Ovary (tissue), 9 donors: Measurements from ENCODE around the gene DCTN3. TPM values are rescaled to one million over a fixed set of nuclear protein-coding genes. Genes with fewer than 3 reads are reported as not detected.

Experiments used
- DNase-seq, 5 donors: peaks; one replicate each; pipeline ENCODE4 v3.0.0-alpha.2; 2019 to 2020
- H3K27ac ChIP-seq, 2 donors: fragments of 200-600 bp; one replicate each; pipeline versions ENCODE4 v1.5.1 to v1.8.0; 2019 to 2022
- H3K27me3 ChIP-seq: fragments of 200-600 bp; one replicate; pipeline ENCODE4 v1.8.0; 2022
- H3K36me3 ChIP-seq: fragments of 200-600 bp; sonication (generic); one replicate; pipeline ENCODE4 v1.5.1; 2019
- H3K4me1 ChIP-seq: one replicate; pipeline ENCODE4 v1.8.1; 2013; ENCODE audit warnings: mild to moderate bottlenecking, moderate library complexity; ENCODE audit not compliant: insufficient read depth
- H3K4me3 ChIP-seq: fragments of 200-600 bp; sonication (generic); one replicate; pipeline ENCODE4 v1.5.1; 2017
- H3K9me3 ChIP-seq, 2 donors: fragments of 200-600 bp in 1 of 2; sonication (generic) in 1 of 2; one replicate each; pipeline versions ENCODE4 v1.5.1 to v1.8.1; 2013 to 2019; ENCODE audit warnings: mild to moderate bottlenecking in 1 of 2, moderate library complexity in 1 of 2
- CTCF ChIP-seq, 3 donors: fragments of 450-650 bp in 2 of 3; fragments of 200-600 bp in 1 of 3; IDR thresholded peaks; one replicate each; pipeline versions ENCODE4 v1.5.1 to v1.8.0; 2016 to 2022; ENCODE audit warnings: antibody characterized with exemption in 3 of 3, mild to moderate bottlenecking in 1 of 3
- EP300 ChIP-seq: sonication (generic); formaldehyde crosslinking; IDR thresholded peaks from one replicate; pipeline ENCODE4 v1.6.1; 2017; ENCODE audit warnings: antibody characterized with exemption
- POLR2A ChIP-seq: fragments of 450-650 bp; IDR thresholded peaks from one replicate; pipeline ENCODE4 v1.6.1; 2017; ENCODE audit warnings: antibody characterized with exemption, mild to moderate bottlenecking, moderate library complexity
- WGBS, 3 donors: extraction: QIAGEN DNeasy Blood & Tissue Kit in 1 of 3; methylation state at CpG; one replicate each; pipeline versions ENCODE4 v1.1.5 to v1.1.7; 2013 to 2017; 5-methylcytosine and 5-hydroxymethylcytosine counted together
- intact Hi-C, 4 donors: fragments of 100-400 bp; cut with DNase I; formaldehyde crosslinking; loops; one replicate each; pipeline versions ENCODE4 v1.11.0 to v1.15.1; 2022 to 2023
- polyA plus RNA-seq, 2 donors: library from polyadenylated mRNA; stranded (reverse); fragments of 200-250 nt in 1 of 2; fragments of 350-450 nt in 1 of 2; fragmentation: Illumina TruSeq in 1 of 2; extraction: RNeasy Lipid Tissue Mini Kit (QIAGEN cat#74804) in 1 of 2; gene quantifications; one replicate each; pipeline ENCODE4 v1.2.3, GENCODE V29; 2013 to 2014
- total RNA-seq, 7 donors: library from RNA; depleted of rRNA in 2 of 7; stranded (reverse); fragments of >200 nt in 2 of 7; fragmentation: NEBNext Ultra II Directional in 3 of 7; extraction: Animal tissue kit (Norgen Biotek cat#: 25700) in 3 of 7; gene quantifications; one replicate each; pipeline versions ENCODE4 v1.1.0 to v1.2.4, GENCODE V29; 2016 to 2023
- donor health status: DM: no; HTN: no; CAD: no; lungs with moderate emphysema.
- donor health status: DM: no; HTN: no; CAD: no.
- donor health status: Bipolar disorder and iron deficiency.
- donor health status: DM: yes; HTN: yes; CAD: no.
- donor health status: DM: no; HTN: no; CAD: no.
- donor health status: DM: yes; HTN: yes; CAD: no.

Gene DCTN3
- total and polyA plus RNA-seq, 9 donors: 56.4 to 106 (median 95.3) TPM

DNA sequence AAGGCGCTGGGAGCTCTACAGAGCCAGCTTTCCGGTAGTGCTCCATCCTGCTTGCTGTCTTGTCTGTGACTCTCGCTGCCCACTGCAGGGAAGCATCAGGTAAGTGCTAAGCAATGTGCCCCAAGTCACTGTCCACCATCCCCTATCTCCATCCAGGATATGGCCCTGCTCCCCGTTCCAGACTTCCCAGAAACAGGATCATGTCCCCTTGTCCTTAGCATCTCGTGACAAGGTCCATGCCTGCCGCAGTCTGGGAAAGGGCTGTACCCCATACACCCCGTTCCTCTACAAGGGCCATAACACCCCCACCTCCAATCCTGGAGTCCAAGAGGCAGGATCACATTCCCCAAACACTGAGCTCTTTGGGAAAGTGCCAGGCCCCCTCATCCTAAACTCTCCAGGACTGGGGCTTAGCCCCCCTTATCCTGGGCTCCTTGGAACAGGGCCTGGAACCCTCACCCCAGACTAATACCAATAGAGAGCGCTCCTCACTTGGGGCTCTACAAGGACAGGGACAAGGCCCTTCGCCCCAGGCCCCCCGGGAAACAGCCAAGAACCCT is 9.0 kb downstream of the DCTN3 start:
- no peak for TF ChIP-seq EP300
- no peak for TF ChIP-seq POLR2A
- TF ChIP-seq CTCF (IDR thresholded peaks at IDR 0.05): no peak
- H3K27me3 ChIP-seq: no peaks in the 10 kb centered on the region
- 48 to 56% (median 49%) methylated on average over 10 of the region's 10 CpGs for WGBS, 3 donors
- peak overlapping the region; percentile 61 to 82 for H3K27ac ChIP-seq
- DNase-seq: peak; percentile 40 to 71 (median 59)
- peak overlapping the region; percentile 64 for H3K4me3 ChIP-seq
- H3K4me1 ChIP-seq: peaks cover 9% of the 10 kb centered on the region
- no peaks in the 10 kb centered on the region for H3K36me3 ChIP-seq
- no peaks in the 10 kb centered on the region for H3K9me3 ChIP-seq
- intact Hi-C loops: no loop called here

GRCh38 chr9:34610434-34611206 is 9.7 kb downstream of the DCTN3 start:
- Histone ChIP-seq H3K4me1 (peaks cover 9% of the 10 kb centered on the region), H3K4me3 (no peak overlapping the region), H3K27ac (no peak overlapping the region), H3K9me3 (no peaks in the 10 kb centered on the region), H3K36me3 (no peaks in the 10 kb centered on the region), H3K27me3 (no peaks in the 10 kb centered on the region)
- intact Hi-C loops: no loop called here
- WGBS, 3 donors: 92 to 94% (median 93%) methylated on average over 20 of the region's 20 CpGs
- DNase-seq: peak in 2 of 5 donors; percentile 30 to 39
- TF ChIP-seq POLR2A: no peak
- no peak for TF ChIP-seq CTCF (IDR thresholded peaks at IDR 0.05)
- TF ChIP-seq EP300: no peak

GRCh38 chr9:34607331-34607730 is 13.0 kb downstream of the DCTN3 start:
- WGBS, 3 donors: 30 to 39% (median 35%) methylated on average over 2 of the region's 2 CpGs
- no peaks in the 10 kb centered on the region for H3K27me3 ChIP-seq
- no peaks in the 10 kb centered on the region for H3K36me3 ChIP-seq
- H3K27ac ChIP-seq: no peak overlapping the region
- no peak overlapping the region for H3K4me3 ChIP-seq
- H3K9me3 ChIP-seq: no peaks in the 10 kb centered on the region
- TF ChIP-seq CTCF (IDR thresholded peaks at IDR 0.05): no peak
- no peak for TF ChIP-seq POLR2A
- no peak for DNase-seq
- peaks cover 7% of the 10 kb centered on the region for H3K4me1 ChIP-seq
- intact Hi-C loops: loop anchor here in 3 of 4 donors (10.0 kb wide), 2 partner anchors 203 to 273 kb away; no protein-coding TSS in a partner anchor

GRCh38 chr9:34606905-34607304 is 13.4 kb downstream of the DCTN3 start:
- peaks cover 7% of the 10 kb centered on the region for H3K4me1 ChIP-seq
- TF ChIP-seq POLR2A: no peak
- no peak for TF ChIP-seq CTCF (IDR thresholded peaks at IDR 0.05)
- TF ChIP-seq EP300: no peak
- H3K27ac ChIP-seq: no peak overlapping the region
- no peak overlapping the region for H3K4me3 ChIP-seq
- H3K9me3 ChIP-seq: no peaks in the 10 kb centered on the region
- no peaks in the 10 kb centered on the region for H3K36me3 ChIP-seq
- no peaks in the 10 kb centered on the region for H3K27me3 ChIP-seq
- WGBS, 3 donors: 74 to 88% (median 76%) methylated on average over 3 of the region's 3 CpGs
- intact Hi-C loops: loop anchor here in 3 of 4 donors (10.0 kb wide), 2 partner anchors 202 to 272 kb away; no protein-coding TSS in a partner anchor
- DNase-seq: no peak
